T-helper 17 cell (primary cell): ENCODE results near the gene PEAK1. TPM values are rescaled to one million over a fixed set of nuclear protein-coding genes. Genes with fewer than 3 reads are reported as not detected.
"Not testable (repeated sequence)": the region's sequence is repeated elsewhere in the genome, so short reads cannot be mapped to it uniquely, and the experiment has no call there.

Source experiments
- ATAC-seq: fragments of 150-1000 bp; cut with Tn5 transposase; 2 replicates; pipeline ENCODE4 v1.10.0; 2021; ENCODE audit warnings: mild to moderate bottlenecking, moderate library complexity
- DNase-seq, 3 donors: peaks; one replicate each; pipeline versions ENCODE4 v3.0.0 to v3.0.0-alpha.2; 2020 to 2021
- H3K9me3 ChIP-seq: one replicate; pipeline ENCODE4 v1.7.0; 2013; ENCODE audit warnings: low read length, mild to moderate bottlenecking; ENCODE audit not compliant: control insufficient read depth, poor library complexity, severe bottlenecking
- H3K27ac Mint-ChIP-seq: one replicate; pipeline ENCODE4 v1.8.0; 2022; ENCODE audit warnings: mild to moderate bottlenecking, moderate library complexity, mixed read lengths
- H3K27me3 Mint-ChIP-seq: one replicate; pipeline ENCODE4 v1.8.0; 2022; ENCODE audit warnings: mixed read lengths
- H3K36me3 Mint-ChIP-seq: one replicate; pipeline ENCODE4 v1.8.0; 2022; ENCODE audit warnings: low read depth, mixed read lengths
- H3K4me1 Mint-ChIP-seq: one replicate; pipeline ENCODE4 v1.8.0; 2022; ENCODE audit warnings: mild to moderate bottlenecking, mixed read lengths
- H3K4me3 Mint-ChIP-seq: one replicate; pipeline ENCODE4 v1.8.0; 2022; ENCODE audit warnings: mild to moderate bottlenecking, moderate library complexity, mixed read lengths
- total RNA-seq, 4 donors: library from RNA in 2 of 4; stranded (reverse) in 2 of 4; gene quantifications; one replicate each; pipeline ENCODE4 v1.2.3 and lab custom pipeline; 2022 to 2026

PEAK1 gene
- total RNA-seq, 2 donors from 2014 or later, result 5.9 to 10.2 TPM

GRCh38 chr15:77409259-77410156 lies 10.4 kb downstream of the PEAK1 start:
- Mint-ChIP-seq H3K4me1 (peaks cover 10% of the 10 kb centered on the region), H3K27ac (peak overlapping the region; percentile 65), H3K4me3 (peak overlapping the region; percentile 22), H3K27me3 (peaks cover 5% of the 10 kb centered on the region), H3K36me3 (no peaks in the 10 kb centered on the region)
- DNase-seq (no peak), ATAC-seq (peak; percentile 56)
- no peaks in the 10 kb centered on the region for H3K9me3 ChIP-seq

GRCh38 chr15:77406846-77407245 lies 13.1 kb downstream of the PEAK1 start:
- ATAC-seq (no peak), DNase-seq (no peak)
- Mint-ChIP-seq H3K36me3 (no peaks in the 10 kb centered on the region), H3K4me1 (peaks cover 7% of the 10 kb centered on the region), H3K27me3 (peaks cover 5% of the 10 kb centered on the region), H3K27ac (no peak overlapping the region), H3K4me3 (no peak overlapping the region)
- no peaks in the 10 kb centered on the region for H3K9me3 ChIP-seq

GRCh38 chr15:77406173-77406759 lies 13.6 kb downstream of the PEAK1 start:
- H3K27ac Mint-ChIP-seq, H3K27me3 Mint-ChIP-seq, ATAC-seq, H3K36me3 Mint-ChIP-seq, H3K9me3 ChIP-seq, H3K4me3 Mint-ChIP-seq, DNase-seq, H3K4me1 Mint-ChIP-seq: not testable (repeated sequence)

GRCh38 chr15:77402740-77403379 lies 17.0 kb downstream of the PEAK1 start:
- Mint-ChIP-seq H3K36me3 (peaks cover 3% of the 10 kb centered on the region), H3K27me3 (peaks cover 5% of the 10 kb centered on the region), H3K4me3 (no peak overlapping the region), H3K4me1 (no peaks in the 10 kb centered on the region), H3K27ac (no peak overlapping the region)
- no peak for DNase-seq
- no peaks in the 10 kb centered on the region for H3K9me3 ChIP-seq
- no peak for ATAC-seq

- no peak overlapping the region for H3K27ac Mint-ChIP-seq
- no peaks in the 10 kb centered on the region for H3K27me3 Mint-ChIP-seq
- DNase-seq (no peak), ATAC-seq (no peak)
- no peaks in the 10 kb centered on the region for H3K9me3 ChIP-seq
- H3K36me3 Mint-ChIP-seq, result peaks cover 3% of the 10 kb centered on the region
- no peak overlapping the region for H3K4me3 Mint-ChIP-seq
- H3K4me1 Mint-ChIP-seq, result no peaks in the 10 kb centered on the region
Measured at GRCh38 chr15:77400258-77400657, 19.6 kb downstream of the PEAK1 start.

- ATAC-seq (no peak), DNase-seq (no peak)
- no peaks in the 10 kb centered on the region for H3K9me3 ChIP-seq
- no peak overlapping the region for H3K4me3 Mint-ChIP-seq
- H3K27me3 Mint-ChIP-seq, result no peaks in the 10 kb centered on the region
- peaks cover 3% of the 10 kb centered on the region for H3K36me3 Mint-ChIP-seq
- H3K27ac Mint-ChIP-seq, result no peak overlapping the region
- no peaks in the 10 kb centered on the region for H3K4me1 Mint-ChIP-seq
Measured at GRCh38 chr15:77398927-77399326, 21.0 kb downstream of the PEAK1 start.

- Mint-ChIP-seq H3K27me3 (no peaks in the 10 kb centered on the region), H3K4me3 (no peak overlapping the region), H3K36me3 (peaks cover 3% of the 10 kb centered on the region), H3K27ac (no peak overlapping the region), H3K4me1 (no peaks in the 10 kb centered on the region)
- ATAC-seq (no peak), DNase-seq (no peak)
- no peaks in the 10 kb centered on the region for H3K9me3 ChIP-seq
Measured at GRCh38 chr15:77396692-77397091, 23.2 kb downstream of the PEAK1 start.

- DNase-seq (no peak), ATAC-seq (no peak)
- Mint-ChIP-seq H3K4me3 (no peak overlapping the region), H3K27me3 (no peaks in the 10 kb centered on the region), H3K27ac (no peak overlapping the region), H3K4me1 (no peaks in the 10 kb centered on the region), H3K36me3 (peaks cover 3% of the 10 kb centered on the region)
- H3K9me3 ChIP-seq, result no peaks in the 10 kb centered on the region
Measured at GRCh38 chr15:77395013-77395774, 24.7 kb downstream of the PEAK1 start.

GRCh38 chr15:77393471-77393840 lies 26.4 kb downstream of the PEAK1 start:
- Mint-ChIP-seq H3K27me3 (no peaks in the 10 kb centered on the region), H3K4me3 (no peak overlapping the region), H3K36me3 (peaks cover 5% of the 10 kb centered on the region), H3K4me1 (no peaks in the 10 kb centered on the region), H3K27ac (no peak overlapping the region)
- H3K9me3 ChIP-seq, result no peaks in the 10 kb centered on the region
- ATAC-seq (no peak), DNase-seq (no peak)

- no peak for DNase-seq
- peaks cover 3% of the 10 kb centered on the region for H3K36me3 Mint-ChIP-seq
- no peak for ATAC-seq
- H3K4me3 Mint-ChIP-seq, result no peak overlapping the region
- no peaks in the 10 kb centered on the region for H3K27me3 Mint-ChIP-seq
- no peaks in the 10 kb centered on the region for H3K9me3 ChIP-seq
- H3K27ac Mint-ChIP-seq, result no peak overlapping the region
- H3K4me1 Mint-ChIP-seq, result no peaks in the 10 kb centered on the region
Measured at GRCh38 chr15:77392762-77393470, 27.0 kb downstream of the PEAK1 start.

GRCh38 chr15:77391372-77391951 lies 28.4 kb downstream of the PEAK1 start:
- Mint-ChIP-seq H3K4me3 (no peak overlapping the region), H3K4me1 (no peaks in the 10 kb centered on the region), H3K27me3 (no peaks in the 10 kb centered on the region), H3K36me3 (peaks cover 3% of the 10 kb centered on the region), H3K27ac (no peak overlapping the region)
- no peak for DNase-seq
- H3K9me3 ChIP-seq, result no peaks in the 10 kb centered on the region
- ATAC-seq, result no peak

GRCh38 chr15:77387365-77388105 lies 32.4 kb downstream of the PEAK1 start:
- peaks cover 4% of the 10 kb centered on the region for H3K4me1 Mint-ChIP-seq
- DNase-seq (no peak), ATAC-seq (no peak)
- no peaks in the 10 kb centered on the region for H3K27me3 Mint-ChIP-seq
- no peaks in the 10 kb centered on the region for H3K9me3 ChIP-seq
- H3K4me3 Mint-ChIP-seq, result no peak overlapping the region
- peaks cover 3% of the 10 kb centered on the region for H3K36me3 Mint-ChIP-seq
- H3K27ac Mint-ChIP-seq, result no peak overlapping the region
